HEK293T (cell line): ENCODE results near the gene RNU6-1.

ENCODE experiments used
- BHLHE40 ChIP-seq: fragments of 450-650 bp; IDR thresholded peaks from 2 replicates; pipeline ENCODE4 v1.6.1; 2016; ENCODE audit warnings: mild to moderate bottlenecking, moderate library complexity, borderline replicate concordance
- FOXM1 ChIP-seq: fragments of 450-650 bp; IDR thresholded peaks from 2 replicates; pipeline ENCODE4 v1.6.1; 2017; ENCODE audit warnings: mild to moderate bottlenecking, borderline replicate concordance
- SP1 ChIP-seq: fragments of 450-650 bp; IDR thresholded peaks from 2 replicates; pipeline ENCODE4 v1.6.1; 2017
- SUZ12 ChIP-seq: fragments of 450-650 bp; IDR thresholded peaks from 2 replicates; pipeline ENCODE4 v1.6.1; 2016; ENCODE audit warnings: mild to moderate bottlenecking
- TARDBP ChIP-seq: fragments of 450-650 bp; IDR thresholded peaks from 2 replicates; pipeline ENCODE4 v1.6.1; 2016
- TF ChIP-seq, protein P1 (sequence below): fragments of 450-650 bp; IDR thresholded peaks from 2 replicates; pipeline ENCODE4 v1.6.1; 2016

DNA sequence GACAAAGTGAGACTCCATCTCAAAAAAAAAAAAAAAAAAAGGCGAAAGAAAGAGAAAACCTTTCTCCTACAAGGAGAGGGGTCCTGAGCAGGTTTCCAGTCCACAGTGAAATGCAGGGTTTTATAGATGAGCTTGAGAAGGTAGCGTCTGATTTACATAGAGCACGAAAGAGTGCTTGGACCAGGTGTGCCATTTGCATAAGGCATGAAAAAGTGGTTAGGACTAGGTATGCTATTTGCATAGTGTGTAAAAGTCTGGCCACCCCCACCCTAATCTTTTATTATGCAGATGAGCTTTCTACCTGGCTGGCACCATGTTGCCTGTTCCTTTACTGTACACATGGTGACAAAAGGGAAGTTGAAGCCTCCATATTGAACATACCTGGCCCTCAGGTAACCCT is 13.6 kb upstream of the RNU6-1 start:
- TF ChIP-seq SP1 (no peak), BHLHE40 (no peak), TARDBP (no peak), SUZ12 (no peak), FOXM1 (no peak)
- TF ChIP-seq, protein P1, sequence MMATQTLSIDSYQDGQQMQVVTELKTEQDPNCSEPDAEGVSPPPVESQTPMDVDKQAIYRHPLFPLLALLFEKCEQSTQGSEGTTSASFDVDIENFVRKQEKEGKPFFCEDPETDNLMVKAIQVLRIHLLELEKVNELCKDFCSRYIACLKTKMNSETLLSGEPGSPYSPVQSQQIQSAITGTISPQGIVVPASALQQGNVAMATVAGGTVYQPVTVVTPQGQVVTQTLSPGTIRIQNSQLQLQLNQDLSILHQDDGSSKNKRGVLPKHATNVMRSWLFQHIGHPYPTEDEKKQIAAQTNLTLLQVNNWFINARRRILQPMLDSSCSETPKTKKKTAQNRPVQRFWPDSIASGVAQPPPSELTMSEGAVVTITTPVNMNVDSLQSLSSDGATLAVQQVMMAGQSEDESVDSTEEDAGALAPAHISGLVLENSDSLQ: no peak
